Activated naive CD4-positive, alpha-beta T cell treated with anti-CD3 and anti-CD28 coated beads, Interleukin-2, amount 50 U/mL, for 24 hours (primary cell): ENCODE results near the gene KCNRG.
"Not testable (repeated sequence)": the region's sequence is repeated elsewhere in the genome, so short reads cannot be mapped to it uniquely, and the experiment has no call there.

Source experiments
- H3K27ac Mint-ChIP-seq: one replicate; pipeline ENCODE4 v1.8.0; 2021; ENCODE audit warnings: mild to moderate bottlenecking, mixed read lengths
- H3K27me3 Mint-ChIP-seq: one replicate; pipeline ENCODE4 v1.8.0; 2021; ENCODE audit warnings: mixed read lengths
- H3K36me3 Mint-ChIP-seq: one replicate; pipeline ENCODE4 v1.8.0; 2021; ENCODE audit warnings: mixed read lengths
- H3K4me1 Mint-ChIP-seq: one replicate; pipeline ENCODE4 v1.8.0; 2021; ENCODE audit warnings: mixed read lengths
- H3K4me3 Mint-ChIP-seq: one replicate; pipeline ENCODE4 v1.8.0; 2021; ENCODE audit warnings: mild to moderate bottlenecking, mixed read lengths
- H3K9me3 Mint-ChIP-seq: one replicate; pipeline ENCODE4 v1.8.0; 2021; ENCODE audit warnings: mixed read lengths

Gene KCNRG

GRCh38 chr13:50038266-50038665 is 23.0 kb downstream of the KCNRG start:
- no peaks in the 10 kb centered on the region for H3K27me3 Mint-ChIP-seq
- H3K27ac Mint-ChIP-seq = no peak overlapping the region
- H3K36me3 Mint-ChIP-seq = peaks cover 6% of the 10 kb centered on the region
- H3K4me1 Mint-ChIP-seq = no peaks in the 10 kb centered on the region
- no peak overlapping the region for H3K4me3 Mint-ChIP-seq
- no peaks in the 10 kb centered on the region for H3K9me3 Mint-ChIP-seq

GRCh38 chr13:50052478-50052877 is 37.2 kb downstream of the KCNRG start:
- Mint-ChIP-seq H3K36me3 (peaks cover 14% of the 10 kb centered on the region), H3K9me3 (no peaks in the 10 kb centered on the region)

GRCh38 chr13:50053844-50054243 is 38.6 kb downstream of the KCNRG start:
- Mint-ChIP-seq H3K4me3 (no peak overlapping the region), H3K36me3 (peaks cover 16% of the 10 kb centered on the region), H3K27ac (no peak overlapping the region), H3K4me1 (peaks cover 15% of the 10 kb centered on the region), H3K27me3 (no peaks in the 10 kb centered on the region), H3K9me3 (no peaks in the 10 kb centered on the region)

More at GRCh38 chr13:50052478-50052877, 37.2 kb downstream of the KCNRG start:
- Mint-ChIP-seq H3K27ac (no peak overlapping the region), H3K4me1 (peaks cover 14% of the 10 kb centered on the region), H3K27me3 (no peaks in the 10 kb centered on the region), H3K4me3 (no peak overlapping the region)

GRCh38 chr13:50055454-50055853 is 40.2 kb downstream of the KCNRG start:
- Mint-ChIP-seq H3K36me3 (peaks cover 18% of the 10 kb centered on the region), H3K4me3 (no peak overlapping the region), H3K27ac (no peak overlapping the region)

GRCh38 chr13:50060718-50061117 is 45.5 kb downstream of the KCNRG start:
- H3K9me3 Mint-ChIP-seq = no peaks in the 10 kb centered on the region
- no peak overlapping the region for H3K27ac Mint-ChIP-seq
- H3K27me3 Mint-ChIP-seq = no peaks in the 10 kb centered on the region
- peaks cover 14% of the 10 kb centered on the region for H3K4me1 Mint-ChIP-seq
- H3K4me3 Mint-ChIP-seq = no peak overlapping the region
- H3K36me3 Mint-ChIP-seq = peaks cover 4% of the 10 kb centered on the region

More at GRCh38 chr13:50055454-50055853, 40.2 kb downstream of the KCNRG start:
- H3K27me3 Mint-ChIP-seq = no peaks in the 10 kb centered on the region
- peaks cover 22% of the 10 kb centered on the region for H3K4me1 Mint-ChIP-seq
- H3K9me3 Mint-ChIP-seq = no peaks in the 10 kb centered on the region

- not testable (repeated sequence) for H3K27ac Mint-ChIP-seq, H3K9me3 Mint-ChIP-seq, H3K27me3 Mint-ChIP-seq, H3K4me3 Mint-ChIP-seq, H3K36me3 Mint-ChIP-seq, H3K4me1 Mint-ChIP-seq
Measured at GRCh38 chr13:50062336-50062735, 47.1 kb downstream of the KCNRG start.

- Mint-ChIP-seq H3K4me3 (no peak overlapping the region), H3K4me1 (peaks cover 5% of the 10 kb centered on the region), H3K27me3 (no peaks in the 10 kb centered on the region), H3K36me3 (peaks cover 6% of the 10 kb centered on the region), H3K9me3 (no peaks in the 10 kb centered on the region), H3K27ac (no peak overlapping the region)
Measured at GRCh38 chr13:50065712-50066111, 50.5 kb downstream of the KCNRG start.

GRCh38 chr13:50068508-50068907 is 53.3 kb downstream of the KCNRG start:
- no peaks in the 10 kb centered on the region for H3K9me3 Mint-ChIP-seq
- peaks cover 20% of the 10 kb centered on the region for H3K4me1 Mint-ChIP-seq
- H3K27me3 Mint-ChIP-seq = no peaks in the 10 kb centered on the region
- no peak overlapping the region for H3K27ac Mint-ChIP-seq
- peaks cover 6% of the 10 kb centered on the region for H3K36me3 Mint-ChIP-seq
- H3K4me3 Mint-ChIP-seq = no peak overlapping the region

GRCh38 chr13:50069261-50069660 is 54.0 kb downstream of the KCNRG start:
- Mint-ChIP-seq H3K4me1 (peaks cover 26% of the 10 kb centered on the region), H3K27me3 (no peaks in the 10 kb centered on the region), H3K27ac (no peak overlapping the region), H3K9me3 (no peaks in the 10 kb centered on the region), H3K36me3 (peaks cover 6% of the 10 kb centered on the region), H3K4me3 (no peak overlapping the region)

- H3K27me3 Mint-ChIP-seq = no peaks in the 10 kb centered on the region
- peaks cover 6% of the 10 kb centered on the region for H3K36me3 Mint-ChIP-seq
- no peak overlapping the region for H3K27ac Mint-ChIP-seq
- no peak overlapping the region for H3K4me3 Mint-ChIP-seq
- no peaks in the 10 kb centered on the region for H3K9me3 Mint-ChIP-seq
- peaks cover 26% of the 10 kb centered on the region for H3K4me1 Mint-ChIP-seq
Measured at GRCh38 chr13:50070186-50070585, 54.9 kb downstream of the KCNRG start.
